GM18870 (cell line): ENCODE results near the gene SLC50A1.
A peak's percentile ranks its signal among the peaks of the same experiment; 100 is the strongest.

Experiments used
- ATAC-seq: cut with Tn5 transposase; IDR thresholded peaks from one replicate; pipeline ENCODE4 v1.9.1; 2021; ENCODE audit warnings: moderate library complexity; ENCODE audit not compliant: unreplicated experiment

Gene SLC50A1

GRCh38 chr1:155182052-155182550 lies 46.4 kb downstream of the SLC50A1 start:
- no peak for ATAC-seq

- ATAC-seq: no peak
Observed at GRCh38 chr1:155183775-155184221, 48.1 kb downstream of the SLC50A1 start.

GRCh38 chr1:155184351-155184811 lies 48.7 kb downstream of the SLC50A1 start:
- ATAC-seq: no peak

- ATAC-seq: peak; percentile 58
Observed at GRCh38 chr1:155184835-155185782, 49.5 kb downstream of the SLC50A1 start.

GRCh38 chr1:155185783-155186066 lies 50.1 kb downstream of the SLC50A1 start:
- ATAC-seq: no peak

GRCh38 chr1:155186067-155186793 lies 50.6 kb downstream of the SLC50A1 start:
- no peak for ATAC-seq

- ATAC-seq: no peak
Observed at GRCh38 chr1:155186794-155187455, 51.3 kb downstream of the SLC50A1 start.

- ATAC-seq: no peak
Observed at GRCh38 chr1:155187456-155187891, 51.8 kb downstream of the SLC50A1 start.

- no peak for ATAC-seq
Observed at GRCh38 chr1:155188268-155188667, 52.6 kb downstream of the SLC50A1 start.
